Suprapubic skin (tissue), 4 donors: Measurements from ENCODE around the gene PKN2. TPM values are rescaled to one million over a fixed set of nuclear protein-coding genes. Genes with fewer than 3 reads are reported as not detected.

Experiments used
- DNase-seq, 2 donors: peaks; one replicate each; pipeline ENCODE4 v3.0.0-alpha.2; 2019; ENCODE audit warnings: low spot score in 2 of 2
- H3K27ac ChIP-seq: fragments of 200-600 bp; sonication (generic); one replicate; pipeline ENCODE4 v1.5.1; 2019
- H3K27me3 ChIP-seq: fragments of 200-600 bp; sonication (generic); one replicate; pipeline ENCODE4 v1.5.1; 2019
- H3K36me3 ChIP-seq: fragments of 200-600 bp; sonication (generic); one replicate; pipeline ENCODE4 v1.5.1; 2019
- H3K4me1 ChIP-seq: fragments of 200-600 bp; sonication (generic); one replicate; pipeline ENCODE4 v1.5.1; 2019
- H3K4me3 ChIP-seq: fragments of 200-600 bp; sonication (generic); one replicate; pipeline ENCODE4 v1.5.1; 2019; ENCODE audit warnings: mild to moderate bottlenecking
- H3K9me3 ChIP-seq: fragments of 200-600 bp; sonication (generic); one replicate; pipeline ENCODE4 v1.5.1; 2019
- CTCF ChIP-seq, 2 donors: fragments of 200-600 bp in 1 of 2; fragments of 450-650 bp in 1 of 2; sonication (generic) in 1 of 2; IDR thresholded peaks; one replicate each; pipeline ENCODE4 v1.5.1; 2016 to 2019; ENCODE audit warnings: antibody characterized with exemption in 2 of 2, mild to moderate bottlenecking in 1 of 2, moderate library complexity in 1 of 2
- EP300 ChIP-seq: sonication (generic); formaldehyde crosslinking; IDR thresholded peaks from one replicate; pipeline ENCODE4 v1.6.1; 2017; ENCODE audit warnings: antibody characterized with exemption
- POLR2A ChIP-seq, 2 donors: fragments of 450-650 bp; IDR thresholded peaks; one replicate each; pipeline ENCODE4 v1.6.1; 2017; ENCODE audit warnings: antibody characterized with exemption in 2 of 2, mild to moderate bottlenecking in 2 of 2, moderate library complexity in 2 of 2
- POLR2AphosphoS5 ChIP-seq, 3 donors: sonication (generic); formaldehyde crosslinking; IDR thresholded peaks; one replicate each; pipeline ENCODE4 v1.6.1; 2017; ENCODE audit warnings: antibody characterized with exemption in 3 of 3
- WGBS: methylation state at CpG from one replicate; pipeline ENCODE4 v1.1.5; 2018; 5-methylcytosine and 5-hydroxymethylcytosine counted together
- total RNA-seq, 4 donors: library from RNA; depleted of rRNA; stranded (reverse); fragments of >200 nt; gene quantifications; one replicate each; pipeline ENCODE4 v1.1.0, GENCODE V29; 2016

Gene PKN2
- total RNA-seq, 4 donors from 2014 or later, result 17.7 to 68.2 (median 33.6) TPM

DNA sequence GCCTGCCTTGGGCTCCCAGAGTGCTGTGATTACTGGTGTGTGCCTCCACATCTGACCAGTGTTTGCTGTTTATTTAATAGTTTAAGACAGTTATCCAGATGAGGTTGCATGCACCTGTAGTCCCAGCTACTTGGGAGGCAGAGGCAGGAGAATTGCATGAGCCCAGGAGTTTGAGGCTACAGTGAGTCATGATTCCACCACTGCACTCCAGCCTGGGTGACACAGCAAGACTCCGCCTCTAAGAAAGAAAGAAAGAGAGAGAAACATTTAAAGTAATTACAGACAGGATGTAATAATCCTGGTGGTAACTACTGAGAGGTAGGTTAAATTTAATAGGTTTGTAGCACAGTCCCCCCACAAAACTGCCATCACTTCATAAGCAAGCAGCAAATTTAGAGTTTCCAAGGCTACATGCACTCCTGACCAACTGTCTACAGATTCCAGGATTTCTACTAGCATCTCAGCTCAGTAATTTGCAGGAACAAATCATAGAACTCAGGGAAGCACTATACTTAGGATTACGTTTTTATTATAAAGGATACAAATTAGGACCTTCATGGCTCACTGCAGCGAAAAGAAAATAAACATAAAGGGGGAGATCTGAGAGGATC, 89.6 kb downstream of the PKN2 start:
- Histone ChIP-seq H3K27ac (no peak overlapping the region), H3K9me3 (no peaks in the 10 kb centered on the region), H3K4me1 (no peaks in the 10 kb centered on the region), H3K27me3 (no peaks in the 10 kb centered on the region), H3K4me3 (no peak overlapping the region), H3K36me3 (peaks cover 64% of the 10 kb centered on the region)
- 96% methylated on average over 3 of the region's 3 CpGs for whole genome bisulfite sequencing
- no peak for DNase-seq
- TF ChIP-seq POLR2AphosphoS5 (IDR thresholded peaks at IDR 0.05), result no peak
- TF ChIP-seq CTCF (IDR thresholded peaks at IDR 0.05), result no peak
- no peak for TF ChIP-seq POLR2A (IDR thresholded peaks at IDR 0.05)
- TF ChIP-seq EP300, result no peak

GRCh38 chr1:88774151-88774556, 90.1 kb downstream of the PKN2 start:
- no peaks in the 10 kb centered on the region for H3K4me1 ChIP-seq
- no peaks in the 10 kb centered on the region for H3K27me3 ChIP-seq
- 59% methylated on average over 1 of the region's 1 CpG for WGBS
- H3K36me3 ChIP-seq, result peaks cover 66% of the 10 kb centered on the region
- H3K9me3 ChIP-seq, result no peaks in the 10 kb centered on the region
- no peak for DNase-seq
- TF ChIP-seq CTCF (IDR thresholded peaks at IDR 0.05) (no peak), POLR2A (IDR thresholded peaks at IDR 0.05) (no peak), POLR2AphosphoS5 (IDR thresholded peaks at IDR 0.05) (no peak), EP300 (no peak)
- no peak overlapping the region for H3K27ac ChIP-seq
- no peak overlapping the region for H3K4me3 ChIP-seq

- TF ChIP-seq EP300, result no peak
- no peak for TF ChIP-seq POLR2AphosphoS5 (IDR thresholded peaks at IDR 0.05)
- TF ChIP-seq CTCF (IDR thresholded peaks at IDR 0.05), result no peak
- no peak for TF ChIP-seq POLR2A (IDR thresholded peaks at IDR 0.05)
- 82% methylated on average over 3 of the region's 3 CpGs for WGBS
- Histone ChIP-seq H3K27me3 (no peaks in the 10 kb centered on the region), H3K27ac (no peak overlapping the region), H3K4me1 (no peaks in the 10 kb centered on the region), H3K36me3 (peaks cover 58% of the 10 kb centered on the region), H3K4me3 (no peak overlapping the region), H3K9me3 (no peaks in the 10 kb centered on the region)
- DNase-seq, result no peak
Observed at GRCh38 chr1:88777604-88778149, 93.6 kb downstream of the PKN2 start.

- peaks cover 45% of the 10 kb centered on the region for H3K36me3 ChIP-seq
- TF ChIP-seq POLR2AphosphoS5 (IDR thresholded peaks at IDR 0.05), result no peak
- no peak for TF ChIP-seq CTCF (IDR thresholded peaks at IDR 0.05)
- TF ChIP-seq POLR2A (IDR thresholded peaks at IDR 0.05), result no peak
- no peak for TF ChIP-seq EP300
- H3K4me1 ChIP-seq, result no peaks in the 10 kb centered on the region
- H3K9me3 ChIP-seq, result no peaks in the 10 kb centered on the region
- DNase-seq, result no peak
- no peaks in the 10 kb centered on the region for H3K27me3 ChIP-seq
- H3K4me3 ChIP-seq, result no peak overlapping the region
- H3K27ac ChIP-seq, result no peak overlapping the region
Observed at GRCh38 chr1:88779880-88780279, 95.8 kb downstream of the PKN2 start.

GRCh38 chr1:88780485-88780884, 96.4 kb downstream of the PKN2 start:
- Histone ChIP-seq H3K27me3 (no peaks in the 10 kb centered on the region), H3K9me3 (no peaks in the 10 kb centered on the region), H3K36me3 (peaks cover 45% of the 10 kb centered on the region), H3K27ac (no peak overlapping the region), H3K4me3 (no peak overlapping the region), H3K4me1 (no peaks in the 10 kb centered on the region)
- TF ChIP-seq CTCF (IDR thresholded peaks at IDR 0.05) (no peak), POLR2A (IDR thresholded peaks at IDR 0.05) (no peak), EP300 (no peak), POLR2AphosphoS5 (IDR thresholded peaks at IDR 0.05) (no peak)
- DNase-seq, result no peak
